ENCODE results near the gene CPLANE1. TPM values are rescaled to one million over a fixed set of nuclear protein-coding genes. Genes with fewer than 3 reads are reported as not detected.

Gene CPLANE1
- total and polyA plus RNA-seq, 9 of the 15 experiments (the other 6 are each of a cell fraction or from before 2014, with no cell fraction given), result under 0.01 to 0.27 (median 0.08) TPM; not detected in 2

- ATAC-seq (peak; percentile 41; the same call in 1 of the 3 replicates), DNase-seq (ENCODE audit: extremely low read depth in 1 of 4, low spot score in 3 of 4) (no peak), FAIRE-seq (no peak)
- CTCF ChIA-PET (ENCODE audit: low intra/inter-chr PET ratio), result no interaction called here
- no TSS peak for BruUV-seq (replicated peaks)
- no peaks in the 10 kb centered on the region for H4K20me1 ChIP-seq (replicated peaks; ENCODE audit: control insufficient read depth, insufficient read depth, low read length)
- no peaks in the 10 kb centered on the region for H3K4me1 ChIP-seq (replicated peaks in 1 of 2; ENCODE audit: control insufficient read depth in 2 of 2, insufficient read depth in 2 of 2, low read length in 2 of 2)
- H3K79me2 ChIP-seq (ENCODE audit: control insufficient read depth, insufficient read depth, low read length), result no peaks in the 10 kb centered on the region
- intact Hi-C loops (cut with micrococcal nuclease), result no loop called here
- H3K9ac ChIP-seq (ENCODE audit: insufficient read depth in 1 of 2, low read depth in 2 of 2, low read length in 2 of 2), result no peak overlapping the region
- peaks cover under 1 to 7% of the 10 kb centered on the region in 2 experiments; a peak in 3 of 5 replicates for H3K27me3 ChIP-seq (ENCODE audit: control insufficient read depth in 2 of 2, insufficient read depth in 2 of 2, low read length in 2 of 2)
- H3K4me2 ChIP-seq (ENCODE audit: insufficient read depth, low read length), result no peak overlapping the region
- in situ Hi-C loops (cut with MboI), result no loop called here
- POLR2A ChIA-PET, result interaction anchor here (1.2 kb wide), 1 partner anchor 163 kb away, joined by 4 read pairs; no protein-coding TSS in a partner anchor
- 2% methylated on average over 3 of the region's 3 CpGs for WGBS (ENCODE audit: insufficient coverage, low coverage, missing lambda C conversion rate)
- H2AFZ ChIP-seq (ENCODE audit: low read depth, low read length), result no peak overlapping the region
- no peaks in the 10 kb centered on the region for H3K36me3 ChIP-seq (ENCODE audit: control insufficient read depth, insufficient read depth, low read length)
- H3K9me1 ChIP-seq (ENCODE audit: control insufficient read depth, insufficient read depth, low read length), result no peaks in the 10 kb centered on the region
- no peak overlapping the region for H3K27ac ChIP-seq (ENCODE audit: extremely low read depth, low read depth, low read length)
- no peak overlapping the region for H3K4me3 ChIP-seq
- no peak for TF ChIP-seq NR2C2 (CRISPR knock-in tag; IDR thresholded peaks at IDR 0.05)
- TF ChIP-seq NR2C2 (tag; IDR thresholded peaks at IDR 0.05), result peak; percentile 42; the same call in 1 of the 2 replicates
- no peak for TF ChIP-seq SRF (CRISPR knock-in tag; IDR thresholded peaks at IDR 0.05)
- no peak for TF ChIP-seq CEBPG (CRISPR knock-in tag; IDR thresholded peaks at IDR 0.05)
- TF ChIP-seq CEBPG (tag; conservative IDR thresholded peaks at IDR 0.05 in 1 of 2, IDR thresholded peaks at IDR 0.05 in 1 of 2), result 0 out of 4 replicates have a peak, but pooled peaks of 1 of the 2 experiments have one; percentile 36
- no peak for TF ChIP-seq HDGF (IDR thresholded peaks at IDR 0.05)
- H3K9me3 ChIP-seq (replicated peaks; ENCODE audit: control insufficient read depth, insufficient read depth, low read depth, low read length), result no peaks in the 10 kb centered on the region
Measured at GRCh38 chr5:37198061-37198460, 51.1 kb downstream of the CPLANE1 start.
